GM12873 (cell line): ENCODE data around the gene PRMT7.
A peak's percentile ranks its signal among the peaks of the same experiment; 100 is the strongest.

ENCODE experiments used
- TF ChIP-seq, protein P1 (sequence below): IDR thresholded peaks from 2 replicates; pipeline ENCODE4 v1.5.1; 2012; ENCODE audit warnings: low read depth, mild to moderate bottlenecking, moderate library complexity, low read length, control low read depth; ENCODE audit not compliant: insufficient read depth; ENCODE audit errors: missing control alignments

The PRMT7 gene

DNA sequence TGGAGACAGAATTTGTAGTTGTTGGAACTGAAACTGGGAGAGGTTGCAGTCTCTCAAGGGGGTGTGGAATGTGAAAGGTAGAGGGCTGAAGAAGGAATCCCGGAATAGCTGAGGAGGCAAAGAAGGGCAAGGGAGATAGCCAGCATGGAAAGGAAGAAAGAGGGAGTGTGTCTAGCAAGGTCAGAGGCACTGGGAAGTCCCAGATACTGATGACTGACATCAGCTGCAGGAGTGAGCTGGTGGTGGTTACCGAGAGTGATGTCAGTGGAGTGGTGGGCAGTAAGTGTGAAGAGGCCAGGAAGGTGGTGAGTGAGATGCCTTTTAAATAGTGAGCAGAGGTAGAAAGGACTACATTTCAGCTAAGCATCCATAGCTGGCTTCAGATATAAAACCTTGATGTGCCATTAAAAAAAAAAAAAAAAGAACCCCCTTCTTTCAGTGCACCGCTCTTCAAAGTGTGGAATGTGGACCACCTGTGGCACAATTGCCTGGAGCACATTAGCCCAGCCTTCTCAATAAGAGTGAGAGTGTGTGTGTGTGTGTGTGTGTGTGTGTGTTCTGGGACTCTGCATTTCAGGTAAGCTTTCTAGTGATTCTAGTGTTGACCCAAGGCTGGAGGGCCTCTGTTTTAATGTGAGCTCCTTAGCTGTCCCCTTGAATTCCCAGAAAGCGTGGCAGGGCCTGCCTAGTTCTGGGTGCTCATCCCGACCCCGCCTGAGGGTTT lies 8.5 kb downstream of the PRMT7 start:
- TF ChIP-seq, protein P1, sequence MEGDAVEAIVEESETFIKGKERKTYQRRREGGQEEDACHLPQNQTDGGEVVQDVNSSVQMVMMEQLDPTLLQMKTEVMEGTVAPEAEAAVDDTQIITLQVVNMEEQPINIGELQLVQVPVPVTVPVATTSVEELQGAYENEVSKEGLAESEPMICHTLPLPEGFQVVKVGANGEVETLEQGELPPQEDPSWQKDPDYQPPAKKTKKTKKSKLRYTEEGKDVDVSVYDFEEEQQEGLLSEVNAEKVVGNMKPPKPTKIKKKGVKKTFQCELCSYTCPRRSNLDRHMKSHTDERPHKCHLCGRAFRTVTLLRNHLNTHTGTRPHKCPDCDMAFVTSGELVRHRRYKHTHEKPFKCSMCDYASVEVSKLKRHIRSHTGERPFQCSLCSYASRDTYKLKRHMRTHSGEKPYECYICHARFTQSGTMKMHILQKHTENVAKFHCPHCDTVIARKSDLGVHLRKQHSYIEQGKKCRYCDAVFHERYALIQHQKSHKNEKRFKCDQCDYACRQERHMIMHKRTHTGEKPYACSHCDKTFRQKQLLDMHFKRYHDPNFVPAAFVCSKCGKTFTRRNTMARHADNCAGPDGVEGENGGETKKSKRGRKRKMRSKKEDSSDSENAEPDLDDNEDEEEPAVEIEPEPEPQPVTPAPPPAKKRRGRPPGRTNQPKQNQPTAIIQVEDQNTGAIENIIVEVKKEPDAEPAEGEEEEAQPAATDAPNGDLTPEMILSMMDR, result no peak

DNA sequence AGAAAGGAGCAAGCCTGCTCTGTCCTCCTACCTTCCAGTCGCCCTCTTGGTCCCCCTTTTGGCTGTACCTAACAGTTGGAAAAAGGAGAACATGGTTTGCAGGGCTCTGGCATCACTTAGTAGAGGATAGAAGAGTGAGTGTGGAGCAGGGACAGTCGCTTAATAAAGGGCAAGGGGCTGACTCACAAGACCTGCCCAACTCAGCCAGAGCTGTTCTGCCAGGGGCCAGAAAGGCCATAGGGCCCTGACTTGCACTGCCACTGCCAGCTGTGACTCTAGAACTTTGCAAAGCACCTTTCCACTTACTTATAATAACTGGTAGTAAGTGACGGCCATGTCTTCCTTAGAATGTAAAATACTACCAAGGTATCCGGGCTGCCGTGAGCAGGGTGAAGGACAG lies 13.5 kb downstream of the PRMT7 start:
- TF ChIP-seq, protein P1, result no peak

DNA sequence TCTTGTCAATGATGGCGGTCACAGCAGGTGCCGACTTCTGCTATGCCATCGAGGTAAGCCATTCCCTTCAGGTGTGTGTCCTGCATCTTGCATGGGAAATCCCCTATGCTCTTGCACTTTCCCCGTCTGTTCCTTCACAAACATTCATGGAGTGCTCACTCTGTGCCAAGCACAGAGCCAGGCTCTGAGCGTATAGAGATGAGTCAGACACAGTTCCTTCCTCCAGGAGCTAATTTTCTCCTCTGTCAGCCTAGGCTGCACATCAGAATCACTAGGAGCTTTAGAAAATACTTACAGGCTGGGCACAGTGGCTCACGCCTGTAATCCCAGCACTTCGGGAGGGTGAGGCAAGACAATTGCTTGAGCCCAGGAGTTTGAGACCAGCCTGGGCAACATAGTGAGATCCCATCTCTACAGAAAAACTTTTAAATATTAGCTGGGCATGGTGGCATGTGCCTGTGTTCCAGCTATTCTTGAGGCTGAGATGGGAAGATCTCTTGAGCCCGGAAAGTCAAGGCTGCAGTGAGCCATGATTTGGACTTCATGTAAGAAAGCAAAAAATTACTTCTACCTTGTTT lies 14.1 kb downstream of the PRMT7 start:
- TF ChIP-seq, protein P1, result no peak

DNA sequence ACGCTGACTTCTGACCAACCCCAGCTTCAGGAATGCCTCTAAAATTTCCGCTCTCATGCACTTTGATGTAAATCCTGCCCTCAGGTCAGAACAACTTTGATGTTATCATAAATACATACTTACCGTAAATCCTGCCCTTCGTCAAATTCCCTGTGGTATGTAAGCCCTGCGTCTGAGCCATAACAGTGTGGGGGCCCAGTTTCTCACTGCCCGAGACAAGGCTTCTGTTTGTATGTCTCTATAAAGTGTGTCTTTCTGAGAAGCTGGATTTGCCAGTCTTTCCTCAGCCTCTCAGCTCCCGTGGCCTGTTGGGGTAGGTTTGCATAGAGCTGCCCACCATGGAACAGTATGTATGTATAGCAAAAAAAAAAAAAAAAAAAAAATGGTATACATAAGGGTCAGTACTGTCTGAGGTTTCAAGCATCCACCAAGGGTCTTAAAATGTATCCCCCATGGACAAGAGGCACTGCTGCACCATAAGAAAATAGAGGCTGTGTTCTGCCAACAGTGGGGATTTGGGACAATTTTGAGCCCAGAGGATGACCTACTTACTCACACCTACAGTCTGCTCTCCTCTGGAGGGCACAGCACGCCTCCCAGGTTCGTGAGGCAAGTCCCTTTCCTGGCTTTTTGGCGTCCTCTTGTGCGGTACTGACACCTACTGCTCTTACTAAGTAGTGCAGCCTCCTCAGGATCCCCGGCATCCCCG lies 17.5 kb downstream of the PRMT7 start:
- TF ChIP-seq, protein P1, result peak; percentile 98

DNA sequence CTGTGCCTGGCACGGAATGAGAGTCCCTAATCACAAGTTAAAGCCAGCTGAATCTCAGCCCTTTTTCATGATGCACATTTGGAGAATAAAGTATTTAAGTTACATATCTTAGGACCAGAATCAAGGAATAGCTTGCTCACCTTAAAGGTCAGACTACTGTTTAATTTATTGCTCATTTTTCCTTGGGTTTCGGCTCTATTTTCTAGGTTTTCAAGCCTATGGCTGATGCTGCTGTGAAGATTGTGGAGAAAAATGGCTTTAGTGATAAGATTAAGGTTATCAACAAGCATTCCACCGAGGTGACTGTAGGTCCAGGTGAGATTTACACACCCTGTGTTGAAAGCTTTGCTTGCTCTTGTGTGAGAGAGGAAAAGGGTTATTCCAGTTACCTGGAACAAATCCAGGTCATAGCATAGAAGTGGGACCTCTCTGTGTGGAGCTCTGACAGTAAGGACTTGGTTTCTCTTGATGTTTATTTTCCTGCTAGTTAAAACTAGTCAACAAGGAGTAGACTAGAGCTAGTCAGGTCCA lies 18.1 kb downstream of the PRMT7 start:
- TF ChIP-seq, protein P1, result no peak

DNA sequence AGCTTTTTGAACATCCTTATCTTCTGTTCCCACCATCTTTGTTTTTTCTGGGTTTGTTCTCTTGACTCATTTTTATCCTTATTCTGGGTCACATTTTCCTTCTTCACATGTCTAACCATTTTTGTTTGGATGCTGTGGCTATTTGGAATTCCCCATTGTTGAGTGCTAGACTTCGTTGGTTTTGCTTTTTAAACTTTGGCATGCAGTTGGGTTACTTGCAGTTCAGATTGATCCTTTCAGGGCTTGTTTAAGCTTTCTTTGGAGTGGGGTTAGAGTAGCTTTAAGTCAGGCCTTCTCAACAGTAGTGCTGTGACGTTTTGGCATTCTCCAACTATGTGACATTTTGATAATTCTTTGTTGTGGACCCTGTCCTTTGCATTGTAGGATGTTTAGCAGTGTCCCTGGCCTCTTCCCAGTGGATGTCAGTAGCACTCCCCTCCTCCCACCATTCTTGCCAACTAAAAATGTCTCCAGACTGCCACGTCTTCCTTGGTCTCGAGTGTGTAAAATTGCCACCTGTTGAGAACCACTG lies 21.1 kb downstream of the PRMT7 start:
- TF ChIP-seq, protein P1, result no peak

DNA sequence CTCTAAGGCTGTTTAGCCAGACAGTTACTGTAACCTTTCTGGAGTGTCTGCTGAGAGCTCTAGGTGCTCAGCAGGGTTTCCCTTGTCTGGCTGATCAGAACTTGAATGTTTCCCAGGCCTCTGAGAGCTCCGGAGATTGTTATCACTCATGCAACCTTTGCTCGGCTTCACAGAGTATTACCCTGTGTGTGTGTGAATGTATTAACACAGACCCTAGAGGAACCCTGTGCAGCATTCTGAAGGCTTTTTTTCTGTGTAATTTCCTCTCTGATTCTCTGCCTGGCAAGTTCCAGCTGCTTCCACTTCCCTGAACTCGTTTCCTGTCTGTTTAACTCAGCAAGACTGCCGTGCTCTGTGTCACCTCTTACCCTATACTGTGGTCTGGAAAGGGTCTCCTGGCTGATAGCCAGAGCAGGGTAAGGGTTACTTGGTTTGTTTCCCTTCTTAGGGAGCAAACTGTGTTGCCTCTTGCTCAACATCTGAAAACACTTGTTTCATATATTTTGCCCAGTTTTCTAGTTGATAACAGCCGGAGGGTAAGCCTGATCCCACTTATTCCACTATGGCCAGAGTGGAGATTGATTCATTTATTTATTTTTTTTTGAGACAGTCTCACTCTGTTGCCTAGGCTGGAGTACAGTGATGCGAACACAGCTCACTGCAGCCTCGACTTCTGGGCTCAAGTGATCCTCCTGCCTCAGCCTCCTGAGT lies 21.7 kb downstream of the PRMT7 start:
- TF ChIP-seq, protein P1, result no peak
